Type B pancreatic cell (in vitro differentiated cells): Measurements from ENCODE around the gene POC1A. TPM values are rescaled to one million over a fixed set of nuclear protein-coding genes. Genes with fewer than 3 reads are reported as not detected.
A peak's percentile ranks its signal among the peaks of the same experiment; 100 is the strongest.

Experiments
- DNase-seq: peaks from one replicate; pipeline ENCODE4 v3.0.0; 2021; ENCODE audit warnings: mixed read lengths; ENCODE audit not compliant: unreplicated experiment; ENCODE audit errors: extremely low spot score
- H3K27ac Mint-ChIP-seq: 2 replicates; pipeline ENCODE4 v1.8.0; 2021; ENCODE audit warnings: mild to moderate bottlenecking, mixed read lengths
- H3K27me3 Mint-ChIP-seq: 2 replicates; pipeline ENCODE4 v1.8.0; 2021; ENCODE audit warnings: mixed read lengths
- H3K36me3 Mint-ChIP-seq: 2 replicates; pipeline ENCODE4 v1.8.0; 2021; ENCODE audit warnings: mixed read lengths
- H3K4me1 Mint-ChIP-seq: one replicate; pipeline ENCODE4 v1.8.0; 2021; ENCODE audit warnings: mixed read lengths; ENCODE audit not compliant: unreplicated experiment
- H3K4me3 Mint-ChIP-seq: 2 replicates; pipeline ENCODE4 v1.8.0; 2021; ENCODE audit warnings: mild to moderate bottlenecking, mixed read lengths
- H3K9me3 Mint-ChIP-seq: 2 replicates; pipeline ENCODE4 v1.8.0; 2021; ENCODE audit warnings: mixed read lengths
- CTCF ChIP-seq: fragments of 200-600 bp; sonication (generic); conservative IDR thresholded peaks from 2 replicates; pipeline ENCODE4 v1.5.0; 2021; ENCODE audit warnings: antibody characterized with exemption, mild to moderate bottlenecking
- total RNA-seq: library from RNA; stranded (reverse); gene quantifications from 2 replicates; pipeline ENCODE4 v1.2.1, GENCODE V29; 2021; ENCODE audit warnings: low replicate concordance

Gene POC1A
- total RNA-seq, 1 donor from 2014 or later, result 19.1 TPM

DNA sequence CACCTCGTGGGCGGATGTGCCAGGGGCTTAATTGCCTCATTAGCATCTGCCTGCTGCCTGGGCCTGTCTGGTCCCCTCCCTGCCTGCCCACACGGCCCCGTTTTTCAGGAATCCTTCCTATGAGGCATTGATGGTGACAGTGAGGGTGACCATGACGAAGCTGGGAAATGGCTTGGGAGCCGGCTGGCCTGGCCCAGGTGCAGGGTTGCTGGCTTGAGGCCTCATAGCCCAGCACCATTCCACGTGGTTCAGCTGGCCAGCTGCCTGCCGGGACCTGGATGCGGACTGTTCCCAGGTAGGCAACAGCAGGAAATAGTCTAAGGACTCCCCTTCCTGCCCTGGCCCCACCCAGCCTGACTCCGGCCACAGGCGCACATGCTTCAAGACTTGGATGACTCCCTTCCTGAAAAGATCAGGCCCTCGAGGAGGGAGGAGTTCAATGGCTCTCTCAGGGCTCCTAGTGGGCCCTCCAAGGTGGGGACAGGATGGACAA is 88.9 kb downstream of the POC1A start:
- no peak for DNase-seq
- Mint-ChIP-seq H3K27me3 (peaks cover 3% of the 10 kb centered on the region), H3K36me3 (no peaks in the 10 kb centered on the region), H3K4me1 (peaks cover 24% of the 10 kb centered on the region), H3K27ac (no peak overlapping the region), H3K4me3 (no peak overlapping the region), H3K9me3 (no peaks in the 10 kb centered on the region)
- TF ChIP-seq CTCF, result no peak

GRCh38 chr3:52064561-52064960 is 89.7 kb downstream of the POC1A start:
- no peak for TF ChIP-seq CTCF
- H3K9me3 Mint-ChIP-seq, result no peaks in the 10 kb centered on the region
- H3K27me3 Mint-ChIP-seq, result peaks cover 3% of the 10 kb centered on the region
- no peaks in the 10 kb centered on the region for H3K36me3 Mint-ChIP-seq
- peaks cover 18% of the 10 kb centered on the region for H3K4me1 Mint-ChIP-seq
- H3K4me3 Mint-ChIP-seq, result no peak overlapping the region
- no peak for DNase-seq
- H3K27ac Mint-ChIP-seq, result no peak overlapping the region

DNA sequence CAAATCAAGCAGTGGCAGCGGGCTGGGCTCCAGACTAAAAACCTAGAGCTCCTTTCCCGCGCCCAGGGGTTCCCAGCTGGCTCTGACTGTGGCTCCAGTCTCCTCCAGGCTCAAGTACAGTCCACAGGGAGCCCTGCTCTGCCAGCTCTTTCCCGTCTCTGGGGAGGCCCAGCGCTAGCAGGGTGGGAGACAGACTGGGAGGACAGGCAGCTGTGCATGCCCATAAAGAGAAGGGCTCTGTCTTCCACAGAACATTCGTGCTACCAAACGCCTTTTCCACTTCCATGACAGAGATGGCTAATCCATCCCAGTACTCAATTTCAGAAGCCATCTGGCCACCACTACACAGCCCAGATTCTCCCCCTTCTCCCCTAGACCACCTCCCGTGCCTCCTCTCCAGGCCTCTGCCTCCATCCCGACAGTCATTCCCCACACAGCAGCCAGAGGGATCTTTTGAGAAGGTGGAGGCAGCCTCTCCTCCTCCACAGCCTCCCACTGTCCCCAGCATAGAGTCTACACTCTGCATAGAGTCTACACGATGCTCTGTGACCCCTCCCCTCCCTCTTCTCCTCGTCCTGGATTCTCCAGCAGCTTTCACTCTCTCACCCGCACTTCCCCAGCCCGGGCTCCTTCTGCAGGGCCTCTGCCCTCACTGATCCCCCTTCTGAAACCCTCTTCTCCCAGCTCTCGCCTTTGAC is 91.0 kb downstream of the POC1A start:
- DNase-seq, result no peak
- H3K27me3 Mint-ChIP-seq, result peaks cover 3% of the 10 kb centered on the region
- no peak for TF ChIP-seq CTCF
- H3K4me1 Mint-ChIP-seq, result peaks cover 18% of the 10 kb centered on the region
- no peaks in the 10 kb centered on the region for H3K36me3 Mint-ChIP-seq
- H3K27ac Mint-ChIP-seq, result peak overlapping the region; percentile 21
- H3K9me3 Mint-ChIP-seq, result no peaks in the 10 kb centered on the region
- no peak overlapping the region for H3K4me3 Mint-ChIP-seq

GRCh38 chr3:52062505-52062904 is 91.7 kb downstream of the POC1A start:
- no peak for TF ChIP-seq CTCF
- Mint-ChIP-seq H3K4me1 (peaks cover 13% of the 10 kb centered on the region), H3K36me3 (no peaks in the 10 kb centered on the region), H3K27ac (no peak overlapping the region), H3K9me3 (no peaks in the 10 kb centered on the region), H3K4me3 (no peak overlapping the region), H3K27me3 (peaks cover 3% of the 10 kb centered on the region)
- no peak for DNase-seq

- Mint-ChIP-seq H3K27ac (peak overlapping the region; percentile 26), H3K36me3 (no peaks in the 10 kb centered on the region), H3K9me3 (no peaks in the 10 kb centered on the region), H3K4me1 (peaks cover 10% of the 10 kb centered on the region), H3K27me3 (peaks cover 3% of the 10 kb centered on the region), H3K4me3 (no peak overlapping the region)
- no peak for TF ChIP-seq CTCF
- no peak for DNase-seq
Measured at GRCh38 chr3:52061121-52061910, 92.9 kb downstream of the POC1A start.
